HG03460 (cell line): ENCODE measurements around the gene ALCAM.

Experiments
- ATAC-seq: cut with Tn5 transposase; IDR thresholded peaks from one replicate; pipeline ENCODE4 v1.9.1; 2021; ENCODE audit not compliant: unreplicated experiment

The ALCAM gene

DNA sequence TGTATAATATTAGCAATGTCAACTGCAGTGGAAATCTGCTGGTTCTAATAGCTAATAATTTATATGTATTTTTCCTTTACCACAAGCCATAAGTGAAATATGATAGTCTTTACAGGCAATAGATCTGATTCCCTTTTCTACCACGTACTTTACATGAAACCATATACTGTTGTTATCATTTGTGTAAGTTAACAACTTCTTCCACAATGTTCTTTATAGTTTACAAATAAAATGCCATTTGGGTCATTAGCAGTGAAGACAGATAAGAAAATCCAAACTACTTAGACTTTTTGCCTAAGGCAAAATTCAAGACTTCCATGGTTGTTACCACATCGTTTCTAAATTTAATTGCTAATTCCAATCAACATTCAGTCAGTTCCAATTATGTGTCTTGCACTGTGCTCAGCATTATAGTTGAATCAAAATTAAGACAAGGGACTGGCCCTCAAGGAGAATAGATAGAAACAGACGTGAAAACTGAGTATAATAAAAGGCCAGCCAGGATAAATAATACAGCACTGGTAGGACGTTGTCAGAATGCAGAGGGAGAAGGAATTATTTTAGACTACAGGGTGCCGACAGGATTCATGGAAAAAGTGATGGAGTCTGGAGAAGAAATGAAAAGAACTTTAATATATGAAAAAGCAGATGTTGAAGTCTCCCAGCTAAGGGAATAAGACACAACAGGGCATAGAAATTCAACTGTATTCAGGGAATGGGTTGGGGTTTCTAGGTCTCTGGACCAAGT, 249.8 kb downstream of the ALCAM start:
- ATAC-seq = no peak

DNA sequence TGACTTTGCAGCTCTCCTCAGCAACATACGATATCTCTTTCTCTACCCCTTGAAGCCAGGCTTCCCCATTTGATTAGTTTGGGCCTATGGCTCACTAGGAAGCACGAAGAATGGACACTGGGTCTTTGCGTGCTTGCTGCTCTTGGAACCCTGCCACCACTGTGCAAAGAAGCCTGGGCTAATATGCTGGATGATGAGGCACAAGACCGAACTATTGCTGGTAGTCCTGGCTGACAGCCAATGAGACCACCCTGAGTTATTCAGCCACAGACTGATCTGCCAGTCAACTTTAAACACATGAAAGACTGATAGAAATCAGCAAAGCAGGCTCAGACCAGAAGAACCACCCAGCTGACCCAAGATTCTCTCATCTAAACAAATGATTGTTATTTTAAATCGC, 251.8 kb downstream of the ALCAM start:
- no peak for ATAC-seq

DNA sequence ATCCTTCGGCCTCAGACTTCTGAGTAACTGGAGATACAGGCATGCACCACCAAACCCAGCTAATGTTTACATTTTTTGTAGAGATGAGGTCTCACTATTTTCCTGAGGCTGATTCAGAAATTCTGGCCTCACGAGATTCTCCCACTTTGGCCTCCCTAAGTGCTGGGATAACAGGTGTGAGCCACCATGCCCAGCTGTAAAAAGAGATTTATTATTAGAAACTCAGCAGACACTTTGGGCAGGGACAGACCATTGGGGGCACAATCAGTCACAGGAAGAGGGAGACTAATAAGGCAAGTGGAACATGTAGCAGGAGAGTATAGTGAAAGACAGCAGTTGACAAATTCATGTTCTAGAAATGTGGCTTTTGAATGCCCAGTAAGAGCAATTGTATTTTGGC, 252.9 kb downstream of the ALCAM start:
- ATAC-seq = no peak

DNA sequence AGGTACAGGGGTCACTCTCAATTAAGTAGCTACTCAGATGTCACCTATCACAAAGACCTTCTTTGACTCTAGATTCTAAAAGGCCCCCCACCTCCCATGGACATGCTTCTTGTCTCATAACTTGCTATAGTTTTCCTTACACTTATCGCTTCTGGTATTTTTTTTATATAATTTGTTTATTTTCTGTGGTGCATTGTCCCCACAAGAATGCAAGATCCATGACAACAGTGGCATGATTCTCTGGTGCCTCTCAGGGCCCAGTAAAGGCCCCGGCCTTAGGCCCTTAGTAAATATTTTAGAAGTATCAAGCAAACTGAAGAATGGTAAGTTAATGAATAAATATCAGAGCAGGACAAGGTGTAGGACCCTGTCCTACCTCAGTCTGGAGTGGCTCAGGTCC, 253.5 kb downstream of the ALCAM start:
- ATAC-seq = no peak

DNA sequence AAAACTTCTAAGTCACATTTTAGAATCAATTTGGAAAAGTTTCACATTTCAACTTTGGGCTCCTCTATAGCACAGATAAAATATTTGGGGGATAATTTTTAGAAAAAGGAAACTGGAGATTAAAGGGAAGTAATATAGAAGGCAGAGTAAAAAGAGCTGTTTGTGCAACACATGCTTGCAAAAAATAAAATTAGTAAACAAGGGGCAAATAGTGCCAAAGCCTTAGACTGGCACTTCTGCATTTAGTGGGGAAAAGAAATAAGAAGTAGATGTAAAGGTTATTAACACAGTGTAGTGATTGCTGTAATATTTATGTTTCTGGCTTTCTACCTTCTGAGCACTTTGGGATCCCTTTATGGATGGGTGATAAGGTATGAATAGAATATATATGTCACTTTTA, 255.5 kb downstream of the ALCAM start:
- ATAC-seq = no peak
